Sigmoid colon (tissue), 7 donors: Measurements from ENCODE around the gene EPHB1. TPM values are rescaled to one million over a fixed set of nuclear protein-coding genes. Genes with fewer than 3 reads are reported as not detected.

ENCODE experiments used
- DNase-seq: peaks from one replicate; pipeline ENCODE4 v3.0.0-alpha.2; 2019
- H3K27ac ChIP-seq, 4 donors: fragments of 200-600 bp; sonication (generic); one replicate each; pipeline ENCODE4 v1.5.1; 2016 to 2019; ENCODE audit warnings: mild to moderate bottlenecking in 1 of 4
- H3K27me3 ChIP-seq, 3 donors: fragments of 200-600 bp; sonication (generic); one replicate each; pipeline ENCODE4 v1.5.1; 2019; ENCODE audit warnings: mild to moderate bottlenecking in 1 of 3
- H3K36me3 ChIP-seq, 4 donors: fragments of 200-600 bp; sonication (generic); one replicate each; pipeline ENCODE4 v1.5.1; 2016 to 2019
- H3K4me1 ChIP-seq, 4 donors: fragments of 200-600 bp; sonication (generic); one replicate each; pipeline ENCODE4 v1.5.1; 2017 to 2019
- H3K4me3 ChIP-seq, 4 donors: fragments of 200-600 bp; sonication (generic); one replicate each; pipeline ENCODE4 v1.5.1; 2017 to 2019; ENCODE audit warnings: mild to moderate bottlenecking in 2 of 4, moderate library complexity in 1 of 4
- H3K9me3 ChIP-seq, 4 donors: fragments of 200-600 bp in 3 of 4; sonication (generic) in 3 of 4; one replicate each; pipeline versions ENCODE4 v1.5.1 to v1.6.1; 2013 to 2019
- CTCF ChIP-seq, 4 experiments: fragments of 450-650 bp in 3 of 4; fragments of 200-600 bp in 1 of 4; IDR thresholded peaks; one replicate each; pipeline ENCODE4 v1.5.1; 2016 to 2019; ENCODE audit warnings: antibody characterized with exemption in 4 of 4, mild to moderate bottlenecking in 3 of 4, moderate library complexity in 2 of 4
- EP300 ChIP-seq, 4 donors: sonication (generic); formaldehyde crosslinking; IDR thresholded peaks; one replicate each; pipeline ENCODE4 v1.6.1; 2017; ENCODE audit warnings: antibody characterized with exemption in 4 of 4
- POLR2A ChIP-seq, 2 donors: fragments of 450-650 bp; IDR thresholded peaks; one replicate each; pipeline ENCODE4 v1.6.1; 2016; ENCODE audit warnings: antibody characterized with exemption in 2 of 2, mild to moderate bottlenecking in 2 of 2, moderate library complexity in 2 of 2
- POLR2AphosphoS5 ChIP-seq, 4 donors: sonication (generic); formaldehyde crosslinking; IDR thresholded peaks; one replicate each; pipeline ENCODE4 v1.6.1; 2017; ENCODE audit warnings: antibody characterized with exemption in 4 of 4
- WGBS, 2 donors: extraction: QIAGEN DNeasy Blood & Tissue Kit; methylation state at CpG; one replicate each; pipeline ENCODE4 v1.1.7; 2013; 5-methylcytosine and 5-hydroxymethylcytosine counted together
- intact Hi-C: fragments of 100-400 bp; cut with DNase I; formaldehyde crosslinking; loops from one replicate; pipeline ENCODE4 v1.15.1; 2023
- polyA plus RNA-seq, 3 donors: library from polyadenylated mRNA; stranded (reverse); fragments of 200-250 nt; gene quantifications; one replicate each; pipeline ENCODE4 v1.2.3, GENCODE V29; 2013
- total RNA-seq, 4 donors: library from RNA; depleted of rRNA; stranded (reverse); fragments of >200 nt; gene quantifications; one replicate each; pipeline ENCODE4 v1.1.0, GENCODE V29; 2016
- donor health status: healthy with polysubstance abuse.
- donor health status: Bipolar disorder and iron deficiency.
- donor health status: healthy.

EPHB1 gene
- total and polyA plus RNA-seq, 7 donors, result 0.29 to 17.3 (median 3.6) TPM; not detected in 2

- intact Hi-C loops, result no loop called here
- H3K4me1 ChIP-seq, result no peaks in the 10 kb centered on the region
- DNase-seq, result no peak
- no peaks in the 10 kb centered on the region for H3K27me3 ChIP-seq
- no peaks in the 10 kb centered on the region for H3K9me3 ChIP-seq
- no peak for TF ChIP-seq EP300 (IDR thresholded peaks at IDR 0.05)
- no peak for TF ChIP-seq CTCF (IDR thresholded peaks at IDR 0.05)
- TF ChIP-seq POLR2A (IDR thresholded peaks at IDR 0.05), result no peak
- TF ChIP-seq POLR2AphosphoS5 (IDR thresholded peaks at IDR 0.05), result no peak
- H3K4me3 ChIP-seq, result no peak overlapping the region
- peaks cover 0 to 13% (median 0%) of the 10 kb centered on the region in 4 donors for H3K36me3 ChIP-seq
- no peak overlapping the region for H3K27ac ChIP-seq
- WGBS, 2 donors, result 87 to 89% methylated on average over 8 of the region's 8 CpGs
Measured at GRCh38 chr3:135133905-135134683, 339.0 kb downstream of the EPHB1 start.

GRCh38 chr3:135134684-135135075, 339.6 kb downstream of the EPHB1 start:
- DNase-seq, result no peak
- WGBS, 2 donors, result 70 to 84% methylated on average over 3 of the region's 3 CpGs
- H3K9me3 ChIP-seq, result no peaks in the 10 kb centered on the region
- TF ChIP-seq POLR2AphosphoS5 (IDR thresholded peaks at IDR 0.05) (no peak), CTCF (IDR thresholded peaks at IDR 0.05) (no peak), POLR2A (IDR thresholded peaks at IDR 0.05) (no peak), EP300 (IDR thresholded peaks at IDR 0.05) (no peak)
- H3K36me3 ChIP-seq, result peaks cover 0 to 13% (median 0%) of the 10 kb centered on the region in 4 donors
- H3K27me3 ChIP-seq, result no peaks in the 10 kb centered on the region
- intact Hi-C loops, result no loop called here
- no peak overlapping the region for H3K27ac ChIP-seq
- no peak overlapping the region for H3K4me3 ChIP-seq
- no peaks in the 10 kb centered on the region for H3K4me1 ChIP-seq

DNA sequence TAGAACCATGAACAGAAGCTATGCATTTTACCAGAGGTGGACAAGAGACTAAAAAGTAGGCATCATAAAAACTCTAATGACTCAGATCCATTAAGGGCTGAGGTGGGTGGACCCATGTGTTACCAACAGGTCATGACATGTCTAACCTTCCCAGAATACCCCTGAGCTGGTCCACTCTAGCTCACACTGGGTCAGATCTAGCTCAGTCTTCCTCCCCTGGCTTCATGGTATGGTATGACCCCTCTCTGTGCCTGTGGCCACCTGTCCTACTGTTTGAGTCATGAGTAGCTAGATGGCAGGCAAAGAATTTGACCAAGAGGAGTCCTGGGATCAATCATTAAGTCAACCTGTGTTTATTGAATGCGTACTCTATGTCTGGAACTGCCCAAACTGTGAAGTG, 340.4 kb downstream of the EPHB1 start:
- H3K27me3 ChIP-seq, result no peaks in the 10 kb centered on the region
- H3K27ac ChIP-seq, result no peak overlapping the region
- H3K9me3 ChIP-seq, result no peaks in the 10 kb centered on the region
- TF ChIP-seq CTCF (IDR thresholded peaks at IDR 0.05) (no peak), EP300 (IDR thresholded peaks at IDR 0.05) (no peak), POLR2A (IDR thresholded peaks at IDR 0.05) (no peak), POLR2AphosphoS5 (IDR thresholded peaks at IDR 0.05) (no peak)
- intact Hi-C loops, result no loop called here
- no peak overlapping the region for H3K4me3 ChIP-seq
- DNase-seq, result no peak
- H3K36me3 ChIP-seq, result peaks cover 0 to 13% (median 0%) of the 10 kb centered on the region in 4 donors
- H3K4me1 ChIP-seq, result no peaks in the 10 kb centered on the region
- whole genome bisulfite sequencing, 2 donors, result 87% methylated on average over 1 of the region's 1 CpG

- WGBS, 2 donors, result 69 to 85% methylated on average over 3 of the region's 3 CpGs
- H3K27ac ChIP-seq, result no peak overlapping the region
- no peak for DNase-seq
- TF ChIP-seq CTCF (IDR thresholded peaks at IDR 0.05) (no peak), POLR2A (IDR thresholded peaks at IDR 0.05) (no peak), POLR2AphosphoS5 (IDR thresholded peaks at IDR 0.05) (no peak), EP300 (IDR thresholded peaks at IDR 0.05) (no peak)
- H3K27me3 ChIP-seq, result no peaks in the 10 kb centered on the region
- no peaks in the 10 kb centered on the region for H3K9me3 ChIP-seq
- no peak overlapping the region for H3K4me3 ChIP-seq
- H3K4me1 ChIP-seq, result no peaks in the 10 kb centered on the region
- intact Hi-C loops, result no loop called here
- peaks cover 0 to 13% (median 0%) of the 10 kb centered on the region in 4 donors for H3K36me3 ChIP-seq
Measured at GRCh38 chr3:135136361-135137100, 341.5 kb downstream of the EPHB1 start.
